ENCODE data around the gene ZNF778. TPM values are rescaled to one million over a fixed set of nuclear protein-coding genes. Genes with fewer than 3 reads are reported as not detected.

Gene ZNF778
- total and polyA plus RNA-seq, 10 of the 15 experiments (the other 5 are each of a cell fraction or from before 2014, with no cell fraction given): 0.20 to 9.7 (median 4.1) TPM

- TF ChIP-seq POLR2AphosphoS2 (IDR thresholded peaks at IDR 0.05; ENCODE audit: low read depth, low read length): peak; percentile 82; the same call in 1 of the 2 replicates
- no peak for TF ChIP-seq ZSCAN29 (IDR thresholded peaks at IDR 0.05)
- TF ChIP-seq ATF7 (IDR thresholded peaks at IDR 0.05; ENCODE audit: low read depth): no peak
- TF ChIP-seq LARP7 (IDR thresholded peaks at IDR 0.05): peak; percentile 48; the same call in 1 of the 2 replicates
- TF ChIP-seq ASH2L (IDR thresholded peaks at IDR 0.05; ENCODE audit: borderline replicate concordance, low read depth): peak; percentile 88; the same call in 1 of the 2 replicates
- peak; percentile 50 for TF ChIP-seq E4F1 (IDR thresholded peaks at IDR 0.05; ENCODE audit: borderline replicate concordance, partially characterized antibody)
- peak; percentile 70 for TF ChIP-seq MLLT1 (IDR thresholded peaks at IDR 0.05)
- peak; percentile 50 for TF ChIP-seq YY1 (IDR thresholded peaks at IDR 0.05; ENCODE audit: low read depth, low read length)
- TF ChIP-seq SKIL (IDR thresholded peaks at IDR 0.05; ENCODE audit: low read depth, poor library complexity, severe bottlenecking): no peak
- TF ChIP-seq ZNF207 (IDR thresholded peaks at IDR 0.05; ENCODE audit: borderline replicate concordance): peak; percentile 57
- no peak for TF ChIP-seq ZNF622 (IDR thresholded peaks at IDR 0.05)
- no peak for TF ChIP-seq NFXL1 (IDR thresholded peaks at IDR 0.05; ENCODE audit: borderline replicate concordance)
- TF ChIP-seq SREBF2 (IDR thresholded peaks at IDR 0.05; ENCODE audit: low read length): 0 out of 2 replicates have a peak, but pooled peaks have one; percentile 39
- TF ChIP-seq SUPT20H (IDR thresholded peaks at IDR 0.05; ENCODE audit: borderline replicate concordance, control insufficient read depth, low read depth, low read length): no peak
- TF ChIP-seq PBX3 (IDR thresholded peaks at IDR 0.05; ENCODE audit: insufficient replicate concordance, low read depth, low read length): peak; percentile 47
- TF ChIP-seq BRCA1 (IDR thresholded peaks at IDR 0.05; ENCODE audit: low read depth, low read length): no peak
- peak; percentile 46 for TF ChIP-seq E2F8 (IDR thresholded peaks at IDR 0.05; ENCODE audit: low read depth, partially characterized antibody)
- no peak; a peak in 1 of 4 replicates for TF ChIP-seq ETV6 (conservative IDR thresholded peaks at IDR 0.05 in 1 of 2, IDR thresholded peaks at IDR 0.05 in 1 of 2; ENCODE audit: borderline replicate concordance in 1 of 2, low read depth in 1 of 2)
Observed at GRCh38 chr16:89217388-89218191, at the start of gene ZNF778 (continued).

Data from GM12878 (cell line).